PC-3 (cell line): ENCODE results near the gene ITGAE. TPM values are rescaled to one million over a fixed set of nuclear protein-coding genes. Genes with fewer than 3 reads are reported as not detected.

ENCODE experiments used
- ATAC-seq: fragments of 200-7000 bp; cut with Tn5 transposase; 2 replicates; pipeline ENCODE4 v1.9.1; 2020; ENCODE audit warnings: mild to moderate bottlenecking, moderate library complexity
- BruUV-seq: library from RNA; stranded (reverse); fragments of 400-500 nt; replicated peaks from 2 replicates; lab custom pipeline; 2021; lab: Mats Ljungman, UMichigan
- CTCF ChIA-PET: fragments of 300-600 bp; sonication (Branson Sonifier 250); formaldehyde crosslinking; loops from one replicate; lab custom pipeline; 2022; ENCODE audit warnings: antibody characterized with exemption; lab: Charles Lee
- POLR2A ChIA-PET: fragments of 300-600 bp; sonication (Branson Sonifier 250); formaldehyde crosslinking; loops from one replicate; lab custom pipeline; 2022; ENCODE audit warnings: antibody characterized with exemption; ENCODE audit not compliant: unreplicated experiment; lab: Charles Lee
- DNase-seq: peaks from one replicate; pipeline ENCODE4 v3.0.0-alpha.2; 2015
- H2AFZ ChIP-seq: fragments of 300-600 bp; sonication (generic); 2 replicates; pipeline ENCODE4 v1.6.0; 2016; ENCODE audit warnings: antibody characterized with exemption, low read length
- H3F3A ChIP-seq: fragments of 300-600 bp; sonication (generic); one replicate; pipeline ENCODE4 v1.6.0; 2017; ENCODE audit warnings: antibody characterized with exemption, low read length, control low read depth, mild to moderate bottlenecking; ENCODE audit not compliant: unreplicated experiment
- H3K27ac ChIP-seq: fragments of 300-600 bp; sonication (generic); 2 replicates; pipeline ENCODE4 v1.5.1; 2016; ENCODE audit warnings: mild to moderate bottlenecking, low read length
- H3K27me3 ChIP-seq: fragments of 300-600 bp; sonication (generic); 2 replicates; pipeline ENCODE4 v1.6.1; 2016; ENCODE audit warnings: low read length, mixed read lengths
- H3K36me3 ChIP-seq: fragments of 300-600 bp; sonication (generic); 2 replicates; pipeline ENCODE4 v1.6.1; 2016; ENCODE audit warnings: low read depth, mixed run types, low read length, mixed read lengths
- H3K4me1 ChIP-seq: fragments of 300-600 bp; sonication (generic); 2 replicates; pipeline ENCODE4 v1.5.1; 2016; ENCODE audit warnings: low read length; ENCODE audit not compliant: insufficient read depth
- H3K4me2 ChIP-seq: fragments of 300-600 bp; sonication (generic); 2 replicates; pipeline ENCODE4 v1.6.0; 2016; ENCODE audit warnings: low read length
- H3K4me3 ChIP-seq: fragments of 300-600 bp; sonication (generic); 2 replicates; pipeline ENCODE4 v1.5.1; 2016; ENCODE audit warnings: mild to moderate bottlenecking, low read length, mixed read lengths
- H3K79me2 ChIP-seq: fragments of 300-600 bp; sonication (generic); 2 replicates; pipeline ENCODE4 v1.6.1; 2017; ENCODE audit warnings: low read length, mixed read lengths
- H3K9ac ChIP-seq: fragments of 300-600 bp; sonication (generic); 2 replicates; pipeline ENCODE4 v1.6.0; 2016; ENCODE audit warnings: mild to moderate bottlenecking, low read length
- H3K9me2 ChIP-seq: fragments of 300-600 bp; sonication (generic); replicated peaks from 2 replicates; pipeline ENCODE4 v1.6.1; 2016; ENCODE audit warnings: mixed run types, low read length, mixed read lengths
- H3K9me3 ChIP-seq: fragments of 300-600 bp; sonication (generic); 2 replicates; pipeline ENCODE4 v1.6.1; 2016; ENCODE audit warnings: low read length, mixed read lengths
- H4K20me1 ChIP-seq: fragments of 300-600 bp; sonication (generic); 2 replicates; pipeline ENCODE4 v1.6.1; 2016; ENCODE audit warnings: low read length, mixed read lengths
- EZH2 ChIP-seq: fragments of 300-600 bp; sonication (generic); IDR thresholded peaks from one replicate; pipeline ENCODE4 v1.6.1; 2017; ENCODE audit warnings: antibody characterized with exemption, mild to moderate bottlenecking, low read length; ENCODE audit not compliant: unreplicated experiment
- EZH2phosphoT487 ChIP-seq: fragments of 300-600 bp; sonication (generic); IDR thresholded peaks from 2 replicates; pipeline ENCODE4 v1.6.1; 2018; ENCODE audit warnings: mild to moderate bottlenecking, antibody characterized with exemption, low read length, borderline replicate concordance
- intact Hi-C: fragments of 100-400 bp; cut with micrococcal nuclease; formaldehyde crosslinking; loops from 2 replicates; pipeline ENCODE4 v1.9.0; 2023
- total RNA-seq: library from RNA; depleted of rRNA; stranded (reverse); fragments of >200 nt; gene quantifications from 2 replicates; pipeline ENCODE4 v1.2.3, GENCODE V29; 2014
- TF ChIP-seq, protein P1 (sequence below): fragments of 300-600 bp; sonication (generic); conservative IDR thresholded peaks from 2 replicates; pipeline ENCODE4 v1.5.1; 2017; ENCODE audit warnings: antibody characterized with exemption, low read depth, mild to moderate bottlenecking, low read length

ITGAE gene
- total RNA-seq, 1 experiment from 2014 or later: 42.0 TPM

DNA sequence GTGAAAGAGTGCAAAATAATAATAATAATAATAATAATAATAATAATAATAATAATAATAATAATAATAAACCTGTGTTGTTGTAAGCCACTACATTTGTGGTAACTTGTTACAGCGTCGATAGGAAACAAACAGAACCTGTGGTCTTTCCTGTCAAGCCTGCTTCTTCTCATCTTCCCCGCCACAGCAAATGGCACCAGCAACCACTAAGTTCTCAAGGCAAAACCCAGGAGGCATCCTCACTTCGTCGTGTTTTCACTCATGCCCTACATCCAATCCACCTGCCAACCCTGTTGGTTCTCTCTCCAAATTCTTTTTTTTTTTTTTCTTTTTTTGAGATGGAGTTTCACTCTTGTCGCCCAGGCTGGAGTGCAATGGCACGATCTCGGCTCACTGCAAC, 34.2 kb downstream of the ITGAE start:
- no peak for ATAC-seq
- Histone ChIP-seq H3K27me3 (no peaks in the 10 kb centered on the region), H3K36me3 (no peaks in the 10 kb centered on the region), H3K9me3 (no peaks in the 10 kb centered on the region), H2AFZ (no peak overlapping the region), H3K79me2 (no peaks in the 10 kb centered on the region), H3K4me3 (no peak overlapping the region), H3K4me1 (no peaks in the 10 kb centered on the region), H4K20me1 (no peaks in the 10 kb centered on the region), H3K9ac (no peak overlapping the region), H3K9me2 (no peaks in the 10 kb centered on the region), H3F3A (no peaks in the 10 kb centered on the region), H3K27ac (no peak overlapping the region), H3K4me2 (no peak overlapping the region)
- BruUV-seq: no TSS peak
- POLR2A ChIA-PET: no interaction called here
- TF ChIP-seq EZH2: no peak
- intact Hi-C loops: no loop called here
- DNase-seq: no peak
- CTCF ChIA-PET: no interaction called here

DNA sequence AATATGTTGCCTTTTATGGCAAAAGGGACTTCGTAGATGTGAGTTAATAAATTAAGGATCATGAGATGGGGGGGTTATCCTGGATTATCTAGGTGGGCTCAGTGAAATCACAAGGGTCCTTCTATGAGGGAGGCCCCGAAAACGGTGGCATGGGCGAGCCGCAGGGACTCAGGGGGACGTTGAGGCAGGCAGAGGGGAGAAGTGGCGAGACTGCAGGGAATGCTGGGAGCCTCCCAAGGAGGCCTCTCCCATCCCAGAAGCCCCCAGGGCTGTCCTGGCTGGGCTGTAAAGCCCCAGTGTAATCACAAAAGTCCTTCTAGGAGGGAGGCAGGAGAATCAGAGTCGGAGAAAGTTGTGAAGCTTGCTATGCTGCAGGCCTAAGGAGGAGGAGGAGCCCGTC, 35.0 kb downstream of the ITGAE start:
- ChIA-PET CTCF (no interaction called here), POLR2A (no interaction called here)
- Histone ChIP-seq H3K4me1 (no peaks in the 10 kb centered on the region), H3K27me3 (no peaks in the 10 kb centered on the region), H3K9me2 (no peaks in the 10 kb centered on the region), H3K79me2 (no peaks in the 10 kb centered on the region), H2AFZ (no peak overlapping the region), H3K27ac (no peak overlapping the region), H3K9ac (no peak overlapping the region), H3F3A (no peaks in the 10 kb centered on the region), H3K9me3 (no peaks in the 10 kb centered on the region), H3K4me2 (no peak overlapping the region), H3K4me3 (no peak overlapping the region), H4K20me1 (no peaks in the 10 kb centered on the region), H3K36me3 (no peaks in the 10 kb centered on the region)
- TF ChIP-seq, protein P1, sequence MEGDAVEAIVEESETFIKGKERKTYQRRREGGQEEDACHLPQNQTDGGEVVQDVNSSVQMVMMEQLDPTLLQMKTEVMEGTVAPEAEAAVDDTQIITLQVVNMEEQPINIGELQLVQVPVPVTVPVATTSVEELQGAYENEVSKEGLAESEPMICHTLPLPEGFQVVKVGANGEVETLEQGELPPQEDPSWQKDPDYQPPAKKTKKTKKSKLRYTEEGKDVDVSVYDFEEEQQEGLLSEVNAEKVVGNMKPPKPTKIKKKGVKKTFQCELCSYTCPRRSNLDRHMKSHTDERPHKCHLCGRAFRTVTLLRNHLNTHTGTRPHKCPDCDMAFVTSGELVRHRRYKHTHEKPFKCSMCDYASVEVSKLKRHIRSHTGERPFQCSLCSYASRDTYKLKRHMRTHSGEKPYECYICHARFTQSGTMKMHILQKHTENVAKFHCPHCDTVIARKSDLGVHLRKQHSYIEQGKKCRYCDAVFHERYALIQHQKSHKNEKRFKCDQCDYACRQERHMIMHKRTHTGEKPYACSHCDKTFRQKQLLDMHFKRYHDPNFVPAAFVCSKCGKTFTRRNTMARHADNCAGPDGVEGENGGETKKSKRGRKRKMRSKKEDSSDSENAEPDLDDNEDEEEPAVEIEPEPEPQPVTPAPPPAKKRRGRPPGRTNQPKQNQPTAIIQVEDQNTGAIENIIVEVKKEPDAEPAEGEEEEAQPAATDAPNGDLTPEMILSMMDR: no peak
- no peak for TF ChIP-seq EZH2
- no peak for TF ChIP-seq EZH2phosphoT487
- no TSS peak for BruUV-seq
- intact Hi-C loops: no loop called here
- ATAC-seq (no peak), DNase-seq (no peak)

DNA sequence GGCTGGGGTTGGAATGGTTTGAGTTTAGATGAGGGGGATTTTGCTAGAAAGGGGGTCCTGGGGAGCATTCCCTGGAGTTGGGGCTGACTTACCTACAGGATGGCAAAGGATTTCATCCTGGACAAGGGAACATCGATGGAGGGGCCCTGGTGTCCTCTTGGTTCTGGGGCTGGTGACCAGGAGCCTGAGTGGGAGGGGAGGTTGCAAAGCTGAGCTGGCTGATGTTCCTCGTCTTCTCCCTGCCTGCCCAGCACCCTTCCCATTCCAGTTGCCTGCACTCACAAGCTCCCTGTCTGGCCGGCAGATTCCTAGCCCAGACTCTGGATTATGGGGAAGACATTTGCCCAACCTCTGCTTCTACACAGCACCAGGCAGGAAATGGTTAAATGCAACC, 37.2 kb downstream of the ITGAE start:
- ATAC-seq: no peak
- Histone ChIP-seq H2AFZ (no peak overlapping the region), H4K20me1 (no peaks in the 10 kb centered on the region), H3K36me3 (no peaks in the 10 kb centered on the region), H3K4me3 (no peak overlapping the region), H3K4me2 (no peak overlapping the region), H3K27ac (no peak overlapping the region), H3K4me1 (no peaks in the 10 kb centered on the region), H3K27me3 (no peaks in the 10 kb centered on the region), H3K79me2 (no peaks in the 10 kb centered on the region), H3K9me2 (no peaks in the 10 kb centered on the region), H3K9ac (no peak overlapping the region), H3F3A (no peaks in the 10 kb centered on the region), H3K9me3 (no peaks in the 10 kb centered on the region)
- ChIA-PET POLR2A (no interaction called here), CTCF (no interaction called here)
- DNase-seq: no peak
- intact Hi-C loops: no loop called here
- BruUV-seq: no TSS peak
- TF ChIP-seq EZH2phosphoT487 (no peak), EZH2 (no peak)
- TF ChIP-seq, protein P1: no peak
